Raji (cell line): ENCODE measurements around the gene DNAJC12.

Experiments used
- POLR2A ChIP-seq: IDR thresholded peaks from 2 replicates; pipeline ENCODE4 v1.6.1; 2011; ENCODE audit warnings: low read depth, low read length, control low read depth; ENCODE audit not compliant: insufficient read depth

DNAJC12 gene

GRCh38 chr10:67837541-67838314 lies at the start of gene DNAJC12:
Gene DNAJC12 (minus strand): TSS chr10:67838188. CDS start chr10:67838011, 177 bp downstream.
- TF ChIP-seq POLR2A = peak; percentile 68

- peak; percentile 37 for TF ChIP-seq POLR2A
Observed at GRCh38 chr10:67884842-67885670, 47.1 kb upstream of the DNAJC12 start.

DNA sequence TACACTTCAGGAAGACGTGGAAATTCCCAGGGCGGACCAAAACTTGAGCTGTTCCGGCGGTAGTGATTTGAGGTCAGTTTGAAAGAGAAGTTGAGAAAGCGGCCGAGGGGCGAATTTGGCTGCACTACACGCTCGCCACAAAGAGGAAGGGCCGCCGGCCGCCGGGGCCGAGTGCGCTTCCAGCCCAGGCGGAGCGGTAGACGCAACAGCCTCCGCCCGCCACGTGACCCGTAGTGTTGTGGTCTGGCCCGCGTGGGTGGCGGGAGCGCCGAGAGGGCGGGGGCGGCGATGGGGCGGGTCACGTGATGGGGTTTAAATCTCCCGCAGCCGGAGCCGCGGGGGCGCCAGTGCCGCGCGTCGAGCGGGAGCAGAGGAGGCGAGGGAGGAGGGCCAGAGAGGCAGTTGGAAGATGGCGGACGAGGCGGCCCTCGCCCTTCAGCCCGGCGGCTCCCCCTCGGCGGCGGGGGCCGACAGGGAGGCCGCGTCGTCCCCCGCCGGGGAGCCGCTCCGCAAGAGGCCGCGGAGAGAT lies 46.4 kb upstream of the DNAJC12 start, which contains the start of gene SIRT1:
SIRT1 (plus strand) TSS at position 344 of the 529 bp plus-strand sequence; CDS start at position 410, 66 bp downstream.
- peak; percentile 87 for TF ChIP-seq POLR2A

DNA sequence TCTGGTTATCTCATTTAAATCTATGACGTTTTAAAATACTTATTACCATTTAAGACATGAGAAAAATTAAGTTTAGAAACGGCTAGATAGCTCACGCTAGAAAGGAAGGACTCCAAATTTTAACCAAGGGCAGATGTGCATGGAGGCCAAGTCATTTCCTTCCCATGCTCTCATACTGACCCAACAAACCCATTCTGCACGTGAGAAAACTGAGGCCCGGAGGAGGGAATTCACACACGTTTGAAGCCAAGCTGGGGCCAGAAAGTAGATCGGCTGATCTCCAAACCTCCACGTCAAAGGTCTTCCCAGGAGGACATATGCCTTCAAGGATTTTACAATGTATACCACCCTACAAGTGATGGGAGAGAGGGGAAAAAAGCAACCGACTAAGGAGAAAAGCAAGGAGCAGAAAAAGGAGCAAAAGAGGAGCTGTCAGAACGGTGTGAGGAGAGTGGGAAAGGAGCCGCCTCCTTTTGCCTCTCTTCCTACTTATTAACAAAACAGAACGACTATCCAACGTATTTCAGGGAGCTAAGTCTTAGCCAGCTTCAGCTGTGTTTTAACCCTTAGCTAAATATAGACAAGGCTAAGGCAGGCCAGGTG lies 45.8 kb upstream of the DNAJC12 start:
- TF ChIP-seq POLR2A = no peak

DNA sequence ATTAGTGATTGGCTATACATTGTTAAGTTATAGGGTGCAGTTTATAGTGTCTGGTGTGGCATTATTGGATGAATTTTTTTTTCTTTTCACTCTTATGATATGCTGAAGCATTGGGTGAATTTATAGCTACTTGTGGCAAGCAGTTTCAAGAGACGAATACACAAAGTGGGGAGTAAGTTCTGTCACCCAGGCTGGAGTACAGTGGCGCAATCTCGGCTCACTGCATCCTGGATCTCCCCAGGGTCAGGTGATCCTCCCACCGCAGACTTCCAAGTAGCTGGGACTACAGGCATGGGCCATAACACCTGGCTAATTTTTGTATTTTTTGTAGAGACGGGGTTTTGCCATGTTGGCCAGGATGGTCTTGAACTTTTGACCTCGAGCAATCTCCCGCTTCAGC lies 40.1 kb upstream of the DNAJC12 start:
- TF ChIP-seq POLR2A = no peak

GRCh38 chr10:67875340-67876238 lies 37.6 kb upstream of the DNAJC12 start:
- no peak for TF ChIP-seq POLR2A

GRCh38 chr10:67869996-67870395 lies 32.0 kb upstream of the DNAJC12 start:
- no peak for TF ChIP-seq POLR2A

GRCh38 chr10:67868132-67868531 lies 30.1 kb upstream of the DNAJC12 start:
- TF ChIP-seq POLR2A = no peak

- no peak for TF ChIP-seq POLR2A
Observed at GRCh38 chr10:67864607-67865371, 26.8 kb upstream of the DNAJC12 start.

GRCh38 chr10:67863094-67863493 lies 25.1 kb upstream of the DNAJC12 start:
- TF ChIP-seq POLR2A = no peak

- TF ChIP-seq POLR2A = no peak
Observed at GRCh38 chr10:67861750-67862432, 23.9 kb upstream of the DNAJC12 start.

GRCh38 chr10:67858971-67859370 lies 21.0 kb upstream of the DNAJC12 start:
- TF ChIP-seq POLR2A = no peak

DNA sequence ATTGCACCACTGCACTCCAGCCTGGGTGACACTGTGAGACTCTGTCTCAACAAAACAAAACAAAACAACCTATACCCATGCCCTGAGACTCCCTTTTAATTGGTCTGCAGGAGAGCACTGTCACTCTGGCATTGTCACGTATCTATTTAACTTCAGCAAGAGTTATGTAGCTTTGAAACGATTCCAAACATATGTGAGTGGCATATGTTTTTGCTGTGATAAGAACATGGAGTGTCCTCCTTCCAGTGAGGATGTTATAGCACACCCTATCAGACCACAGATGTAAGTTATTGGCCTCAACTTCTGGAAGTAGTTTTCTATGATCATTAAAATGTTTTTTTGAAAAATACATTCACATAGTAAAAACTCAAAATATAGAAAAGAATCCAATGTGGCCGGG lies 15.5 kb upstream of the DNAJC12 start:
- no peak for TF ChIP-seq POLR2A
